ENCODE results near the gene PHACTR1. TPM values are rescaled to one million over a fixed set of nuclear protein-coding genes. Genes with fewer than 3 reads are reported as not detected.
"Not testable (repeated sequence)": the region's sequence is repeated elsewhere in the genome, so short reads cannot be mapped to it uniquely, and the experiment has no call there.

The PHACTR1 gene
- total RNA-seq, 1 donor from 2014 or later = 116 TPM

DNA sequence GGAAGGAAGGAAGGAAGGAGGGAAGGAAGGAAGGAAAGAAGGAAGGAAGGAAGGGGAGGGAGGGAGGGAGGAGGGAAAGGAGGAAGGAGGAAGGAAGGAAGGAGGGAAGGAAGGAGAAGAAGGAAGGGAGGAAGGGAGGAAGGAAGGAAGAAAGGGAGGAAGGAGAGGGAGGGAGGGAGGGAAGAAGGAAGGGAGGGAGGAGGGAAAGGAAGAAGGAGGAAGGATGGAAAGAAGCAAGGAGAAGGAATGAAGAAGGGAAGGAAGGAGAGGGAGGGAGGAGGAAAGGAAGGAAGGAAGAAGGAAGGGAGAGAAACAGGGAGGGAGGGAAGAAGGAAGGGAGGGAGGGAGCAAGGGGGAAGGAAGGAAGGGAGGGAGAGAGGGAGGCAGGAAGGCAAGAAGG, 204.9 kb downstream of the PHACTR1 start:
- intact Hi-C loops (cut with DNase I) = no loop called here
- DNase-seq (ENCODE audit: missing footprints) (no peak), ATAC-seq (no peak)

DNA sequence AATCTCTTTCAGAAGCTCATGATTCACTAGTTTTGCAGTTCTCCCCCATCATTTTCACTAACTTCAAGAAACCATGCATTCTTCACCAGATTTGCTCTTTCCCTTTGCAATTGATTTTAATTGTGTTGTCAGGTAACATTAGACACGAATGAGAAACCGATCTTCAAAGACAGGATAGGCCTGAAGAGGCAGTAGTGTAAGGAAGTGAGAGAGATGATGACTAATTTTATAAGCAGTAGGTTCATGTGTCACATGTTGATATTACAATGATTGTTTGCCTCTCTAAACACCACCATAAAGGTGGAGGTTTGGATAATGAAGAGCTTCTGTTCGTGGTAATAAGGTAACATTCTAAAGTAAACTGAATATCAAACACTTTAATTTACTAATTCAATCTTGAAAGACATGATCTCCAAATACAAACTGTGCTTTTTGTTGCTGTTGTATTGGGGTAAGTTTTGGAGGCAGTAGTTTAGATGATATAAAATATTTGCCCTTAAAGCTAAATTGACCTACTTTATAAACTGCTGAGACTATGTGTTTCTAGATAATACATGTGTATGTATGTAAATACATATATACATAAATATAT, 207.2 kb downstream of the PHACTR1 start:
- DNase-seq (ENCODE audit: missing footprints) = no peak
- intact Hi-C loops (cut with DNase I) = no loop called here
- ATAC-seq = no peak

DNA sequence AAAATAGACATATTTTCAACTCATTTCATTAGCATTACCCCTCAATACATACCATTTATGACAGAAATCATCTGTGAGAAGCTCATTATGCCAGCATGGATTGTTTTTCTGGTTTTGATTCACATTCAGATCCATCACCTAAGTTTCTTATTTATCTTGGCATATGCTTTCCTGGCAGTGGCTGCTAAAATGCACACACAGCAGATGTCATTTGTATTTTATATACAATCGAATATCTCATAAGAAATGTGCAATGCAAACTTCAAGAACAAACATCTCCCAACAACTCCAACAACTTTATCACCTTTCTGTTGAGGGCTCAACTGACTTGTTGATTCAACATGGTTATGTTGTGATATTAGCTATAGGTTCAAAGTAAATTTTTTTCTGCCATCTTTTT, 208.3 kb downstream of the PHACTR1 start:
- no peak for DNase-seq (ENCODE audit: missing footprints)

DNA sequence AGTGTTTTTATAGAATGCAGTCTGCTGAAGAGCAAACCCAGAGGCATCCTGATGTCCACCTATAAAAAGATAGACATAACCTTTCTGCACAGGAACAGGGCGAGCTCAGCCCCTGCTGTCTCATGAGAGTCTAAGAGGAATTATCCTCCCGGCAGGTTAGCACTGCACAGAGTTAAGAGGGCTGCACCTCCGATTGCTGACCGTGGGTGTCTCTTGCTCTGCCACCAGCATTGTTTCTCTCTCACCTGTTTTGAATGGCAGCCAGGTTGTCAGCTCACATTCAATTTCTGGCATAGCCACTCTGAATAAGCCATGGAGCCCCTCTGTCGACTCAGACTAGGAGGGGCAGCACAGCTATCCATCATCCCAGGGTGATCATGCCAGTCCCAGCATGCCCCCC, 211.2 kb downstream of the PHACTR1 start:
- ATAC-seq (no peak), DNase-seq (ENCODE audit: missing footprints) (no peak)
- intact Hi-C loops (cut with DNase I) = no loop called here

More for the DNA sequence above, 208.3 kb downstream of the PHACTR1 start:
- ATAC-seq = no peak
- intact Hi-C loops (cut with DNase I) = no loop called here

DNA sequence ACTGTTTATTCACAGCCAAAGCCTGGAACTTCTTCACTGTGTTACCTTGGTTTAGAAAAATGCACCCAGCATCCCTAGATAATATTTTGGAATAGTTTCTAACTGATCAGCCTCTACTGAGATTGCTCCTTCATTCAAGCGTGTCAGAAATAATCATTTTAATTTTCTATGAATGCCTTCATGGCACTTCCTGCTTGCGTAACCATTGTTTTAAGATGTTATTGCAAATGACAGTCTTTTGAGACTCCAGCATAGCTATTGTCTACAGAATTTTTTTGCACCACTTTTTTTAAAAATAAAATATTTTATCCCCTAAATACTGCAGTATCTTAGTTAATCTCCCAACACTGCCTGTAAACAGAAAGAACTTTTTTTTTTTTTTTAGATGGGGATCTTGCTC, 213.1 kb downstream of the PHACTR1 start:
- DNase-seq (ENCODE audit: missing footprints) (no peak), ATAC-seq (no peak)
- intact Hi-C loops (cut with DNase I) = no loop called here

DNA sequence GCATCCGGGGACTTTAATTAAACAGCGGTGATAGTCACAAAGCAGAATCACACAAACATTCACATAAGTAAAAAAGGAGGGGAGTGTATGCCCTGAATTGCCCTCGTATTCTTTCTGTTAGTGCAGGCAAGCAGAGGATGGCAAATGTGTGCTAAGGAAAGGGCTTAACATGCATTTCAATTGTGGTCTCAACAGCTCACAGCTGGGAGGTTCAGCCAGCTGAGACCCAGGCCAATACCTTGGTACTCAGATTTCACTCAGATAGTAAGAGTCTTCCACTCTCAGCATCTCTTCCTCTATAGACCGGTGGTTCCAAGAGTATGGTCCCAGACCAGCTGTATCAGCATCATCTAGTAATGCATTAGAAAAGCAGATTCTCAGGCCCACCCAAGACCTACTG, 215.1 kb downstream of the PHACTR1 start:
- DNase-seq (ENCODE audit: missing footprints) = no peak
- no peak for ATAC-seq
- intact Hi-C loops (cut with DNase I) = no loop called here

DNA sequence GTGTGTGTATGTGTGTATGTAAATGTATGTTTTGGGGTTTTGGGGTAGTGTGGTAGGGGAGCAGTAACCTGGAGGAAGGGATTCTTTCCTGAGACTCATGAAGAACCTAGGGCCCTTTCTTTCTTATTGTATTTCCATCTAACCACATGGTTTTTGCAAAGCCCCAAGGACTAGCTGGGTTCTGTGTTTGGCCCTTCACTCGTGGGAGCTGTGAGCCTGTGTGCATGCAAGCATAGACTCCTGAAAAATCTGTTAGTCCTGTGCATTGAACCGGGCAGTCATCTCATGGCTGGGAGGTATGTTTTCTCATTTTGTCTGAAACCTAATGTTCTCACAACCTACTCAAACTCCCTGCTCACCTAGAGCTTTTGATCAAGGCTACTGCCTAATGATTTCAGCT, 219.1 kb downstream of the PHACTR1 start:
- DNase-seq (ENCODE audit: missing footprints) (no peak), ATAC-seq (no peak)
- intact Hi-C loops (cut with DNase I) = no loop called here

DNA sequence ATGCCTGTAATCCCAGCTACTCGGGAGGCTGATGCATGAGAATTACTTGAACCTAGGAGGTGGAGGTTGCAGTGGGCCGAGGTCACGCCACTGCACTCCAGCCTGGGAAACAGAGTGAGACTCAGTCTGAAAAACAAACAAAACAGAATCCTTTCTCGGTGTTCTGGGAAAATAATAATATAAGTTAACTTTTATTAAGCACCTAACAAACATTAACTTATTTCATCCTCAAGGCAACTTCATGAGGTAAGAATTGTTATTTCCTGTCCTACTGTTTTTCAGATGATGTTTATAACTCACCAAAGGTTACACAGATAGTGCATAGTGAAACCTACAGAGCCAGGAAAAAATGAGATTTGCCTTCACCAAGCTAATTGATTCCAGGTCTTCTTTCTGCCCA, 221.4 kb downstream of the PHACTR1 start:
- DNase-seq (ENCODE audit: missing footprints) (no peak), ATAC-seq (no peak)
- intact Hi-C loops (cut with DNase I) = no loop called here

DNA sequence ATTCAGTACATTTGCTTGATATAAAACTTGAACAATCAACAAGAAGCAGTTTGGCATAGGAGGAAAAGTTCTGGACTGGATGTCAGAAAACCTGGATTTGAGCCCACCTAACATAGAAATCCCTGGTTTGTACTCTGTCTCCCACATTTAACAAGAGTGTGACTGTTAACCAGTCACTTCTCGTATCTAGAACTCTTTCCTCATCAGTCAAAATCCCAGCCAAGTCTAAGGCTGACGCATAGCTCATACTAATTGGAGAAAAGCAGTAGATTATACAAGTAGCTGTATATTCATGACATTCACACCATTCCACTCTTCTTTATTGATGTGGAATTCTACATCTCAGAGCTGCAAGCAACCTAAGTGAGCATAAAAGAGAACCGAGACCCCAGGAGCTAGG, 222.7 kb downstream of the PHACTR1 start:
- intact Hi-C loops (cut with DNase I) = no loop called here
- no peak for ATAC-seq
- DNase-seq (ENCODE audit: missing footprints) = no peak

DNA sequence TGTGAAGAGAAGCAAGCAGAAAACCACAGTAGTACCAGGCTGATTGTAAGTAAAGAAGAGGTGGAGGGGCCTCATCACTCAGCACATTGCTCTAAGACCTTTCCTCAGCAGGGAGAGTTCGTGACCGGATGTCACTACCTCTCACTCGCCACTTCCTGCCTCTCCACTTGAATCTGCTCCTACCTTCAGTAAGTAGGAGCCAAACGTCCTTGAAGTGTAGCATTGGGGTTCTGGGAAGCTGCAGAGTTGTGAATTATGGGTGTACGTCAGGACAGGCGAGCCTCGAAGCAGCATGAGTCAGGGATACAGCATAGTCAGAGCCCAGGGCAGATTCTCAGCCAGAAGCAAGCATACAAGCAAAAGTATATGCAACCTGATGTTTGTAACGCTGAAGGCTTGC, 224.9 kb downstream of the PHACTR1 start:
- no peak for DNase-seq (ENCODE audit: missing footprints)
- no peak for ATAC-seq
- intact Hi-C loops (cut with DNase I) = no loop called here

DNA sequence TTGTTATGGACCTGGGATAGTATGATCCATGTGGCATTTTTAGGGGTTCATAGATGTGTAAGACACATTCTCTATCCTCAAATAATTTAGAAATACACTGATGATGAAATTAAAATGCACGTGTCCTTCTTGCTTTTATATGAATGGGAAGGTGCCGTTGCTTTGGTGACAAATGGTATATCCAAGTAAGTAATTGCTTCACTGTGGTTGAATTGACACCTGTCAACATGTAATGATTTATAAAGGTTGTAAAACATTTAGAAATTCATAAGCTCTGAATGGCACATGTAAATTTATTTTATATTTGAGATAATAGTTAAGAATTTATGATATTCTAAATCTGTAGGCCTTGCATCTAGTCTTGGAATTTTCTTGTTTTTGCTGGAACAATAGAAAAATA, 227.0 kb downstream of the PHACTR1 start:
- intact Hi-C loops (cut with DNase I) = no loop called here
- ATAC-seq (no peak), DNase-seq (ENCODE audit: missing footprints) (no peak)

DNA sequence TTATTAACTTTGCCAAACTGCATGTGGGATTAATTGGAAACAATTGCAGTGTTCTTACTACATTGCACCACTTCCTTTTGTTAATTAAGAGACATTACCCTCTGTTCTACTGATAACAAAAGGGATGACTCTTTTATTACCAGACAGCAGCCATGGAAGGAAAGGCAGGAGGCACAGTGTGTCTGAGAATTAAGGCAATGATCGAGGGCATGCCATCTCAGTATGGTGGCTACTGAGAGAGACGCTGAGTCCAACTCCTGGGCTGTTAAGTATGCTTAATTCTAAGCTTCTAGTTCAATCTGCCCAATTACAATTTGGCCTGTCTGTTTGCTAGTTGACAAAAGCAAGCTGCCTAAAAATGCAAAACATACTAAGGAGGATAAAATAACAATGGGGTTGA, 227.4 kb downstream of the PHACTR1 start:
- DNase-seq (ENCODE audit: missing footprints) (no peak), ATAC-seq (no peak)
- intact Hi-C loops (cut with DNase I) = no loop called here

DNA sequence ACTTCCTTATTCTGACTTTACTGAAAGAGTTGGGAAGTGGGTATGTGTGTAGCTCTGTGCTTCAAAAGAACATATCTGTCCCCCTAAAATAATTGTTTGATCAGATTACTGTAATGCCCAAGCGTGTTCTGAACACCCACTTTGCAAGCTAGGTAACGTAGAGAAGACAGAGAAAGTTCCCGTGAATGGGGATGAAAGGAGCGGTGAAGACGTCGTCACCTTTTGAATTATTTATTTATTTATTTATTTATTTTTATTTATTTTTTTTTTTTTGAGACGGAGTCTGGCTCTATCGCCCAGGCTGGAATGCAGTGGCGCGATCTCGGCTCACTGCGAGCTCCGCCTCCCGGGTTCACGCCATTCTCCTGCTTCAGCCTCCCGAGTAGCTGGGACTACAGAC, 228.0 kb downstream of the PHACTR1 start:
- DNase-seq (ENCODE audit: missing footprints); ATAC-seq; intact Hi-C loops (cut with DNase I): not testable (repeated sequence)

DNA sequence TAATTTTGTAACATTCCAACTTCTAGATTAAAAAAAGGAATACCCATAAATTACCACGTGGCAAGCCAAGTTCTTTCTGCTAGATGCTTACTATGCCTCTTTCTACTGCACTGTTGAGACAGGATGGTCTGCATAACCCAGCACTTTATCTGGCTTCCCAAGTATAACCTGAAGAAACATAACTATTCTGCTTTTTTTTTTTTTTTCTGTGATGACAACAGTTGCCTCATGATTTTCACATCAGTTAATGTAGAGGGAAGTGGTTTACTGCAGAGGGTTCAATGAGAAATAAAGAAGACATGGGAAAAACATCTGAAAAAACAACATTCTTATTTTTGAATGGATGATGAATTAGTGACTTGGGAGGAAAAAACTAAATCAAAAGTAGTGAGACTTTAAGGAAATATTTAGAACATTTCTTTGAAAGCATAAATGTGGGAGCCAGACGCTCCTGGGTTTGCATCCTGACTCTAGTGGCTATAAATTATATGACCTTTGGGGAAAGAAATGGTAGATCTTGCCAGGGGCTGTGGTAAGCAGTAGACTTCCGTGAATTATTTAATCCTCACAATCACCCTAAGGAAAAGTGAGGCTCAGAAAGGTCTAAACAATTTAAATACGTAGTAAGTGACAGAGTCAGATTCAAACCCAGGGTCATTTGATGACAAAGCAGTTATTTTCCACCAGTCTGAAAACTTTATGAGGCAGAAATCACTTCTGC, 230.7 kb downstream of the PHACTR1 start:
- no peak for DNase-seq (ENCODE audit: missing footprints)
- no peak for ATAC-seq
- intact Hi-C loops (cut with DNase I) = no loop called here

DNA sequence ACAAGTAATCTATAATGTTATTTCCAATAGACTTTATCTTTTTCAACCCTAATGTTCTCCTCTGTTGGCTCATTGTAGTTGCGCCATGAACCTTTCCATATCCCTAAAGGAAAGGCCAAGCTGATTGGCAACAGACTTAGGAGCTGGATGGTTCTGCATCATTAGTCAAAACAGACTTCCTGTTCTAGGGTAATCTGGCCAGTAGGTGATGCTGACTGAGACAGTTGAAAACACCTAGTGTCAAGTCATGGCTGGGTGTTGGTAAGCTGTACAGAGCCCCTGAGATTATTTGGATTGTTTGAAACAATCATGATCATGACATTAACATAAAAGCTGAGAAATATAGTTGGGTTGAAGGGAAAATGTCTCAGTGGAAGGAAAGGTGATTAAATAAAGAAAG, 231.4 kb downstream of the PHACTR1 start:
- no peak for ATAC-seq
- no peak for DNase-seq (ENCODE audit: missing footprints)
- intact Hi-C loops (cut with DNase I) = no loop called here

DNA sequence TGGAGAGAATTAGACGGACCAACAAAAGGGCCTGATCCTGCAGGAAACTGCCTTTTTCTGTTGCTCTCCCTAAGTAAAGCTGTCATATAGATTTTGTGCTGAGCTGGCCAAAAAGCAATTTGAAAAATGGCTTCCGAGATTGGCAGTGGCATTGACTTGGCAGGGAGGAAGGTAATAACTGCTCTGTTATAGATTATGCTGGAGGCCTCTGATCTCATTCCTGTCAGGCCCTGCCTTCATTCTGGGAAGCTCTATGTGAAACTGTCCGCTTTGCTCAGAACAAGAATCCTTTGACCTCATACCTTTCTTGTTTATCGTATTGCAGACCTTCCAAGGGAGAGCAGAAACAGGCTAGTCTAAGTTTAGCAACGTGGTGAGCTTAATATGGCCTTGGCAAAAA, 234.4 kb downstream of the PHACTR1 start:
- intact Hi-C loops (cut with DNase I) = no loop called here
- peak; percentile 37 for ATAC-seq
- DNase-seq (ENCODE audit: missing footprints) = no peak

DNA sequence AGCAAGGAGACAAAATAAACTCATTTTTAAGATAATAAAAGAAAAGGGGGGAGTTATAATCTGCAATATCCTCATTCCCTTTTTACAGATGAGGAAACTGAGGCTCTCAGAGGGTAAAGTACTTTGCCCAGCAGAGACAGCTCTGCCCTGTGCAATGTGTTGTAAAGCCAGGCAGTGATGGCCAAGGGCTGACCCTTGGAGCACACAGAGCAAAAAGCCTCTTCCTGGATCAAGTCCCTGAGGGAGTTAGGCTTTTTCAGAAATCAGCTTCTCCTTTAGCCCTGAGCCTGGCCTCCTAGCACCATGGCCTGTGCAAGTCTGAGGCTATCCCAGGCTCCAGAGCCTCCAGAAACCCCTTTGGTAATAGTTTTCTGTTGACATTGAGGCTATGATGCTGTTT, 234.8 kb downstream of the PHACTR1 start:
- intact Hi-C loops (cut with DNase I) = no loop called here
- ATAC-seq (no peak), DNase-seq (ENCODE audit: missing footprints) (no peak)

DNA sequence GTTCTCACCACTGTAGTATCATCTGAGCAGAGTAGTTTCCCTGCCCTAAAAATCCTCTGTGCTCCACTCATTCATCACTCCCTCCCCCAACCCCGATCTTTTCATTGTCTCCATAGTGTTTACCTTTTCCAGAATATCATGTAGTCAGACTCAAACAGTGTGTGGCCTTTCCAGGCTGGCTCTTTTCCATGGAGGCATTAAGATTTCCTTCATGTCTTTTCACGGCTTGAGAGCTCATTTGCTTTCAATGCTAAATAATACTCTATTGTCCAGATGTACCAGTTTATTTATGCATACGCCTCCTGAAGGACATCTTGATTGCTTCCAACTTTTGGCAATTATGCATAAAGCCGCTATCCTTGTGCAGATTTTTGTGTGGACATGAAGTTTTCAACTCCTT, 235.8 kb downstream of the PHACTR1 start:
- ATAC-seq (no peak), DNase-seq (ENCODE audit: missing footprints) (no peak)
- intact Hi-C loops (cut with DNase I) = no loop called here

DNA sequence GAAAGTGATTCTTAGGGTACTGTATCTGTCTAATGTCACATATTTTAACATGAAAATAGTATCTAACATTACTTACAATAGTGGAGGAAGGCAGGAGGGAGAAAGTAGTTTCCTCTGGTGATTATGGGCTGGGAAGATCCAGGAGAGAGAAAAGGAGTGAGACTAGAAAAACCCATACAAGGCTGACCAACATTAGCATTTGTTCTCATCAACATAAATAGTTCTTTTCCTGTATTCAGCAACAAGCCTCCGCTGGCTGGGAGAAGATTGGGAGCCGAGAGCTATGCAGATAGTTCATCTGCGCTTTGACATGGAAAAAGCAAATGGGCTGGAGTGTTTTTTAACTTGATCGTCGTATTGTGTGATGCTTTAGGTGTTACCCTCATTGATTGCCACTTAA, 239.4 kb downstream of the PHACTR1 start:
- no peak for DNase-seq (ENCODE audit: missing footprints)
- intact Hi-C loops (cut with DNase I) = loop anchor here (5.0 kb wide), 1 partner anchor 44 kb away; no protein-coding TSS in a partner anchor
- no peak for ATAC-seq

DNA sequence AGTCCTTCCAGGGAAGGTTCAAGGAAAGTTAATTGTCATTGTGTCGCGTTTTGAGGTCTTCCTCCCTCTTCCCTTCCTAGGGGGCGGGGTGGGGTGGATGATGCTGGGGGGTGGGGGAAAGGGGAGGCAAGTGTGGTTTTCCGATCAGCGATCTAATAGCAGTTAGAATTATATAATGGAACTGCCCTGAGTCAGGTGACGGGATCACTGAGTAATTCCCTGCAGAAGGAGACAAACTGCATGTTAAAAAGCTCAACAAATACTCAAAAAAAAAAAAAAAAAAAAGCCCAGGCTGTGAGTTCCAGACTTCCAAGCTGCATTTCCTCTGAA, 240.4 kb downstream of the PHACTR1 start:
- ATAC-seq = no peak
- no peak for DNase-seq (ENCODE audit: missing footprints)
- intact Hi-C loops (cut with DNase I) = loop anchor here (5.0 kb wide), 1 partner anchor 45 kb away; no protein-coding TSS in a partner anchor

All from Right ventricle myocardium inferior (tissue), 1 donor.